ENCODE measurements around the gene MANSC4.

- TF ChIP-seq SMAD3 (CRISPR knock-in tag; IDR thresholded peaks at IDR 0.05) (no peak), ZMYM4 (CRISPR knock-in tag; IDR thresholded peaks at IDR 0.05) (no peak), POLR2A (IDR thresholded peaks at IDR 0.05; ENCODE audit: insufficient read depth in 1 of 2, low read depth in 2 of 2, low read length in 2 of 2) (no peak), BRCA1 (CRISPR knock-in tag; IDR thresholded peaks at IDR 0.05) (no peak), RBAK (CRISPR knock-in tag; IDR thresholded peaks at IDR 0.05) (no peak)
Observed at GRCh38 chr12:27733052-27733656, 46.9 kb downstream of the MANSC4 start.
